Stimulated activated CD8-positive, alpha-beta memory T cell treated with anti-CD3 and anti-CD28 coated beads, Interleukin-4, amount 100 ng/mL, for 4 hours (primary cell): Measurements from ENCODE around the gene RASD2.

ENCODE experiments used
- DNase-seq, 2 donors: peaks; one replicate each; pipeline ENCODE4 v3.0.0-alpha.2; 2020; ENCODE audit warnings: low read depth in 2 of 2, low spot score in 1 of 2

Gene RASD2

DNA sequence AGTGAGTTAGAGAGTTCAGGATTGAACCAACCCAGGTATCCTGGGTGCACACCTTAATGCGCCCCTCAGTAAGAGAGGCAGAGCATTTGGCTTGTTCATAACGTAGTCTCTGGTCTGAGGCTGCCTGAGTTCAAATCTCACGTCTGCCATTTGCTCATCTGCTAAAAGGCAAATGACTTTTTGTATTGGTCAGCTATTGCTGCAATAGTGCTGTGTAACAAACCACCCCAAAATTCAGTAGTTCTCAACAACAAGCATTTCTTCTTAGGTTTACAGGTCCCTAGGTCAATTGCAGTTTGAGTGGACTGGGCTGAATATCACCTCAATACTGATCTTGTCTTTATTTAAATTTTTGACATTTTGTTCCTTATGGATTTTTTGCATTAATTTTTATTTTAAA lies 18.1 kb downstream of the RASD2 start:
- DNase-seq: no peak

DNA sequence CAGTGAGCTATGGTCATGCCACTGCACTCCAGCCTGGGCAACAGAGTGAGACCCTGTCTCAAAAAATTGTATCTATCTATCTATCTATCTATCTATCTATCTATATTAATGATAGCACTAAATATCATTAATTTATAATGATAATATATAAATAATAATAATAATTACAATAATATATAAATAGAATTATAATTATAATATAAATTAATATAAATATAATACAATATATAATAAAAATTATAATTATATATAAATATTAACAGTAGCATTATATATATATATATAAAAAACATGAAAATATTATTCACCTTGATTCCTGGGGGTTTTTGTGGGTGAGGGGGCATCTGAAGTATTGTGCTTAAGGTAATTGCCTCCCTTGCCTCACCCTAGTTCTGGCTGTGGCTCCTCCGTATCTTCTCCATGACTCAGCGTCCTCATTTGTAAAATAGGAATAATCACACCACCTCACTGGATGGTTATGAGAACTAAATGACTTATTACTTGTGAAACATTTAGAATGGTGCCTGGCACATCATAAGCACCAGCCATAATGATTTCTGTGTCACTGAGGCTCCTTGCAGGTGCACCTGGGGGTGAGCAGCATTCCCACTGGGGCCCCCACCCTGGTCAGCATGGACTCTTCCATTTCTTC lies 18.8 kb downstream of the RASD2 start:
- DNase-seq: no peak

GRCh38 chr22:35560366-35560765 lies 19.7 kb downstream of the RASD2 start:
- DNase-seq: no peak

DNA sequence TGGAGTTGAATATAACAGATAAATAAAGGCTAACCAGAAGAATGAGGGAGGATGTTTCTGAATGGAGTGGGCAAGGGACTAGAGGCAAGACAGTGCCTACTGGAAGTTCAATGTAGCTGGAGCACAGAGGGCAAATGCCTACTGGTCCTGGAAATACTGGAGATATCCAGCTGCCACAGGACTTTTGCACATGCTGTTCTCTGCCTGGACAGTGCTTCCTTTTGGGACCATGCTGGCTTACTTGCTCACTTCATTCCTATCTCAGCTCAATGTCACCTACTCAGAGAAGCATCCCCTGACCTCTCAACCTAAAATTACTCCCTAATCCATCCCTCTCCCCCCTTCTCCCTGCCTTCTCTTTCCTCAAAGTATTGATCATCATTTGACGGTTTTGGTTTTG lies 20.2 kb downstream of the RASD2 start:
- DNase-seq: no peak

- DNase-seq: no peak
Observed at GRCh38 chr22:35561796-35562526, 21.3 kb downstream of the RASD2 start.

- no peak for DNase-seq
Observed at GRCh38 chr22:35563211-35563610, 22.6 kb downstream of the RASD2 start.

- no peak for DNase-seq
Observed at GRCh38 chr22:35564975-35565867, 24.6 kb downstream of the RASD2 start.

GRCh38 chr22:35567351-35568141 lies 26.9 kb downstream of the RASD2 start:
- no peak for DNase-seq

GRCh38 chr22:35568751-35569739 lies 28.4 kb downstream of the RASD2 start:
- DNase-seq: no peak

DNA sequence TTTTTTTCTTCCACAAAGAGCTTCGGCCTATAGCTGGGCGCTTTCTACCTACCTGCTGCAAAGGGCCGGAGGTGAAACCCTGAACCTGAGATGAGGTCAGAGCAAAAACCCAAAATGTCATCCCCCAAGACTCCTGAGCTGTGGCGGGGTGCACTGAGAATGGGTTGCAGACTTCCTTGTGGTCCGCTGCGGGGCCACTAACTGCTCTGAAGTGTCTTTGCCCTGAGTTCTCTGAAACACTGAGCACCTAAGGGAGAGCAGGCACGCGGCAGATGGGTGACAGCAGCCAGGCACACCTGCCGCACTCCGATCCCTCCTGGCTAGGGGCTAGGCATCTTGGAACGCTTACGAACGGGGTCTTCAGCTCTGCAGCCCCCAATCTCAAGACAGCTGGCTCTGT lies 29.3 kb downstream of the RASD2 start:
- no peak for DNase-seq

GRCh38 chr22:35570686-35571194 lies 30.1 kb downstream of the RASD2 start:
- no peak for DNase-seq

DNA sequence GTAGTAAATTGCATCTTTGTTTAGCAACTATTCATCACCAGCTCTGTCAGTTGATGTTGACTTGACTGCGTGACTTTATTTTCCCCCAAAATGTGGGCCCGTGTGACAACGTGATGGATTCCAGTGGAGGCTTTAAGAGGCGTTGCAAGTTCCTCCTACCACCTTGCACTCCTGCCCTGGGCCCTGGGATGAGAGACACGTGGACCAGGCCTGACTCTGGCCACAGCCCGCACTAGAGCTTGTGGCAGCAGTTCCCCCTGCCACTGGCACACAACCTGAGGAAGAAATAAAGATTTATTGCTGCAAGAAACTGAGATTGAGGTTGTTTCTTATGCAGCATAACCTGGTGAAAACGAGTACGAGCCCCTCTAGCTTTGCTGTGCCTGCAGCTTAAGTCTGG lies 31.9 kb downstream of the RASD2 start:
- DNase-seq: no peak

DNA sequence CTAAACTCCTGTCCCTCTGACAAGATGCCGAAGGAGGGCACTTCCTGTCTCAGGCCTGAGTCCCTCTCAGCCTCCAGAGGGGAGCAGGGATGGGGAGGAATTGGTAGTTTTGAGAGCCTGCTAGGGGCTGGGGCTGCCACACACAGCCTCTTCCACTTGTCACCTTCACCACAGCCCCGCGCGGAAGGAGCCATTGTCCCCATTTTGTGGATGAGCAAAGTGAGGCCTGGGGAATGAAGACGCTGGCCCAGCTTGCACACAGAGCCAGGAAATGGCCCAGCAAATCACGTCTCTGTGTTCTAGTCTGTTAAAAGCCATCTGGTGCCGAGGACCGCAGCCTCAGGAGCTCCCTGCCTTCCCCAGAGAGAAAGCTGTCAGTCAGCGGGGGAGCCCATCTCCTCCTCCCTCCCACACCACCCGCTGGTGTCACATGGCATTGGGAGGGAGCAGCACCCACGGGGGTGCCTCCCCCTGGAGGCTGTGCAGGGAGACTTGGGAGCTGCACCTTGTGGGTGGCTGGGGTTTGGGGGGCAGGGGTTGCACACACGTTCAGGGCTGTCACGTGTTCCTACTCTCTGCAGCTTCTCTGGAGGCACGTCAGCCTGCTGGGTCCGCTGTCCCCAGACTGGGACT lies 34.6 kb downstream of the RASD2 start:
- DNase-seq: no peak

DNA sequence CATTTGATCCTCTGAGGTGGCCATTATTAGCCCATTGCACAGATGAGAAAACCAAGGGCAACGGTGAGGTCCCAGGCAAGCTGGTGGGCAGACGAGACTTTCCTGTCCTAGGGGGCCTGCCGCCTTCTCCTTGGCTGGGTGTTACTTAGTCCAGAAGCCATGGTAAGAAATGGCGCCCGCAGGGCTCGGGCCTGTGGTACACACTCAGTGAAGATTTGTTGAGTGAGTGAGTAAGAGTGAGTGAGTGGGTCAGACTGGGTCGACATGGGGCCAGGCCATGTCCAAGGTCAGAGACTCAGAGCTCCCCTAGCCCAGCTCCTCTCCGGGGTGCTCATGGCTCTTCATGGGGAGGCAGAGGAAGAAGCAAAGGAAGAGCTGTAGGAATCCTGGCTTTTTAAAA lies 36.0 kb downstream of the RASD2 start:
- no peak for DNase-seq

DNA sequence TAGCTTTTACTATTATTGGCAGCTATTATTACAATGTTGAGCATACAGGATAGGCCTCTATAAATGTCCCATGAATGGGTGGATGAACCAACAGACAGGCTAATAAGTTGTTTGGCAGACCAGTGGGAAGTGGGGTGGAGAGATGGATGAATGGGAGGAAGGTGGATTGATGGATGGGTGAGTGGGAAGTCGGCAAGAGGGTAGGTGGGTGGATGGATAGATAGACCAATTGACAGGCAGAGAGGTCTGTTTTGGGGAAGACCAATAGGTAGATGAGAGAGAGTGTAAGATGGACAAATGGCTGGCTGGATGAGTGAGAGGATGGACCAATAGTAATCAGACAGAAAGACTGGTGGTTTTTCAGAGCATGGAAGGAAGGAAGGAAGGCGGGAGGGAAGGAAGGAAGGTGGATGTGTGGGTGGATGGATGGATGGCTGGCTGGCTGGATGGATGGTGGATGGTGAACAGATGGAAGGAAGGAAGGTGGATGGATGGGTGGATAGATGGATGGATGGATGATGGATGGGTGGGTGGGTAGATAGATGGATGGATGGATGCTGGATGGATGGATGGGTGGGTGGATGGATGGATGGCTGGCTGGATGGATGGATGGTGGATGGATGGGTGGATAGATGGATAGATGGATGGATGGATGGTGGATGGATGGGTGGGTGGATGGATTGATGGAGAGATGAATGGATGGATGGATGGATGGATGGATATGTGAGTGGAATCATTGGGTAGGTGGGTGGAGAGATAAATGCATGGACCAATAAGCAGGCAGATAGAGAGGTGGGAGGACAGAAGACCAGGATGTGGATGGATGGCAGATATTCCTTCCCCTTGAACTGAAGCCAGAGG lies 37.4 kb downstream of the RASD2 start:
- DNase-seq: no peak

GRCh38 chr22:35578836-35579575 lies 38.4 kb downstream of the RASD2 start:
- DNase-seq: no peak

- DNase-seq: no peak
Observed at GRCh38 chr22:35580351-35581022, 39.9 kb downstream of the RASD2 start.
